Stomach (tissue), 9 donors: ENCODE measurements around the gene S100P. TPM values are rescaled to one million over a fixed set of nuclear protein-coding genes. Genes with fewer than 3 reads are reported as not detected.

Source experiments
- DNase-seq, 2 donors: peaks; one replicate each; pipeline versions ENCODE4 v3.0.0 to v3.0.0-alpha.2; 2013 to 2019
- H3K27ac ChIP-seq, 5 donors: fragments of 200-600 bp in 4 of 5; sonication (generic) in 4 of 5; one replicate each; pipeline ENCODE4 v1.5.1; 2013 to 2019; ENCODE audit warnings: mild to moderate bottlenecking in 1 of 5, moderate library complexity in 1 of 5
- H3K27me3 ChIP-seq, 3 donors: fragments of 200-600 bp; sonication (generic); one replicate each; pipeline ENCODE4 v1.5.1; 2017 to 2019; ENCODE audit warnings: mixed run types in 1 of 3
- H3K36me3 ChIP-seq, 4 donors: fragments of 200-600 bp; sonication (generic); 1 replicate in 3 of 4; 2 replicates in 1 of 4; pipeline ENCODE4 v1.5.1; 2016 to 2019
- H3K4me1 ChIP-seq, 4 donors: fragments of 200-600 bp; sonication (generic); one replicate each; pipeline ENCODE4 v1.5.1; 2016 to 2019
- H3K4me3 ChIP-seq, 4 donors: fragments of 200-600 bp; sonication (generic) in 3 of 4; one replicate each; pipeline ENCODE4 v1.5.1; 2016 to 2019; ENCODE audit warnings: mild to moderate bottlenecking in 1 of 4
- H3K9me3 ChIP-seq, 4 donors: fragments of 200-600 bp; sonication (generic); one replicate each; pipeline ENCODE4 v1.5.1; 2016 to 2019
- CTCF ChIP-seq, 7 experiments: fragments of 450-650 bp in 4 of 7; fragments of 200-600 bp in 3 of 7; sonication (generic) in 3 of 7; IDR thresholded peaks; one replicate each; pipeline ENCODE4 v1.5.1; 2016 to 2019; ENCODE audit warnings: antibody characterized with exemption in 7 of 7, control low read depth in 2 of 7, mild to moderate bottlenecking in 1 of 7
- EP300 ChIP-seq: sonication (generic); formaldehyde crosslinking; IDR thresholded peaks from one replicate; pipeline ENCODE4 v1.6.1; 2017; ENCODE audit warnings: antibody characterized with exemption
- POLR2A ChIP-seq, 4 donors: fragments of 450-650 bp; IDR thresholded peaks; one replicate each; pipeline ENCODE4 v1.6.1; 2016; ENCODE audit warnings: antibody characterized with exemption in 4 of 4, control low read depth in 2 of 4, mild to moderate bottlenecking in 1 of 4, moderate library complexity in 1 of 4
- POLR2AphosphoS5 ChIP-seq, 3 donors: sonication (generic); formaldehyde crosslinking; IDR thresholded peaks; one replicate each; pipeline ENCODE4 v1.6.1; 2016; ENCODE audit warnings: antibody characterized with exemption in 3 of 3
- WGBS, 5 donors: extraction: QIAGEN DNeasy Blood & Tissue Kit in 3 of 5; methylation state at CpG; one replicate each; pipeline versions ENCODE4 v1.1.5 to v1.1.7; 2013 to 2018; 5-methylcytosine and 5-hydroxymethylcytosine counted together
- intact Hi-C: fragments of 100-400 bp; cut with DNase I; formaldehyde crosslinking; loops from one replicate; pipeline ENCODE4 v1.15.1; 2023; ENCODE audit warnings: low total_unique reads
- polyA plus RNA-seq, 3 donors: library from polyadenylated mRNA; stranded (reverse); fragments of 200-250 nt; gene quantifications; one replicate each; pipeline ENCODE4 v1.2.3, GENCODE V29; 2013
- total RNA-seq, 5 donors: library from RNA; depleted of rRNA; stranded (reverse); fragments of >200 nt; gene quantifications; one replicate each; pipeline versions ENCODE4 v1.1.0 to v1.2.3, GENCODE V29; 2014 to 2016
- donor health status: healthy with polysubstance abuse.
- donor health status: Bipolar disorder and iron deficiency.
- donor health status: healthy.

The S100P gene
- total and polyA plus RNA-seq, 8 donors, result 3.1 to 2,173 (median 142) TPM; not detected in 1

GRCh38 chr4:6718932-6719610 is 25.4 kb downstream of the S100P start:
- TF ChIP-seq POLR2AphosphoS5 (IDR thresholded peaks at IDR 0.05), result no peak
- intact Hi-C loops, result no loop called here
- DNase-seq, result no peak

GRCh38 chr4:6719611-6720179 is 26.0 kb downstream of the S100P start:
- WGBS, 5 donors, result 56 to 73% (median 58%) methylated on average over 8 of the region's 8 CpGs
- H3K27me3 ChIP-seq, result no peaks in the 10 kb centered on the region
- TF ChIP-seq POLR2AphosphoS5 (IDR thresholded peaks at IDR 0.05), result no peak
- no peak for TF ChIP-seq EP300
- TF ChIP-seq CTCF (IDR thresholded peaks at IDR 0.05), result no peak
- no peak for TF ChIP-seq POLR2A (IDR thresholded peaks at IDR 0.05)
- H3K36me3 ChIP-seq, result no peaks in the 10 kb centered on the region
- no peaks in the 10 kb centered on the region for H3K9me3 ChIP-seq
- H3K4me3 ChIP-seq, result no peak overlapping the region
- H3K27ac ChIP-seq, result no peak overlapping the region
- H3K4me1 ChIP-seq, result peaks cover 22 to 38% (median 30%) of the 10 kb centered on the region in 4 donors
- no peak for DNase-seq
- intact Hi-C loops, result loop anchor here (5.0 to 10.0 kb wide), 2 partner anchors 65 to 158 kb away; partner anchors contain the start of gene KIAA0232

More at GRCh38 chr4:6718932-6719610, 25.4 kb downstream of the S100P start:
- no peaks in the 10 kb centered on the region for H3K27me3 ChIP-seq
- WGBS, 5 donors, result 68 to 85% (median 78%) methylated on average over 7 of the region's 7 CpGs
- no peak overlapping the region for H3K4me3 ChIP-seq
- H3K27ac ChIP-seq, result no peak overlapping the region
- no peaks in the 10 kb centered on the region for H3K9me3 ChIP-seq
- peaks cover 22 to 38% (median 30%) of the 10 kb centered on the region in 4 donors for H3K4me1 ChIP-seq
- no peaks in the 10 kb centered on the region for H3K36me3 ChIP-seq

GRCh38 chr4:6720202-6720699 is 26.6 kb downstream of the S100P start:
- peaks cover 21 to 37% (median 29%) of the 10 kb centered on the region in 4 donors for H3K4me1 ChIP-seq
- peak; percentile 84 to 92 for DNase-seq
- WGBS, 5 donors, result 3 to 5% (median 4%) methylated on average over 14 of the region's 14 CpGs
- TF ChIP-seq POLR2AphosphoS5 (IDR thresholded peaks at IDR 0.05), result peak in 1 of 3 donors; percentile 54
- TF ChIP-seq EP300, result no peak
- peak in 5 of 7 experiments; percentile 81 to 98 (median 93) for TF ChIP-seq CTCF (IDR thresholded peaks at IDR 0.05)
- no peak for TF ChIP-seq POLR2A (IDR thresholded peaks at IDR 0.05)
- H3K9me3 ChIP-seq, result no peaks in the 10 kb centered on the region
- H3K36me3 ChIP-seq, result no peaks in the 10 kb centered on the region
- no peaks in the 10 kb centered on the region for H3K27me3 ChIP-seq
- intact Hi-C loops, result loop anchor here (5.0 to 10.0 kb wide), 2 partner anchors 65 to 157 kb away; partner anchors contain the start of gene KIAA0232
- peak overlapping the region in 1 of 5 donors; percentile 12 for H3K27ac ChIP-seq
- H3K4me3 ChIP-seq, result no peak overlapping the region

- Histone ChIP-seq H3K4me3 (no peak overlapping the region), H3K27ac (no peak overlapping the region), H3K36me3 (no peaks in the 10 kb centered on the region), H3K4me1 (peaks cover 17 to 32% (median 27%) of the 10 kb centered on the region in 4 donors), H3K9me3 (no peaks in the 10 kb centered on the region), H3K27me3 (no peaks in the 10 kb centered on the region)
- WGBS, 5 donors, result 94 to 99% (median 98%) methylated on average over 10 of the region's 10 CpGs
- intact Hi-C loops, result loop anchor here (5.0 to 10.0 kb wide), 2 partner anchors 64 to 156 kb away; partner anchors contain the start of gene KIAA0232
- DNase-seq, result no peak
- no peak for TF ChIP-seq EP300
- no peak for TF ChIP-seq CTCF (IDR thresholded peaks at IDR 0.05)
- TF ChIP-seq POLR2A (IDR thresholded peaks at IDR 0.05), result no peak
- TF ChIP-seq POLR2AphosphoS5 (IDR thresholded peaks at IDR 0.05), result no peak
Observed at GRCh38 chr4:6721121-6721520, 27.4 kb downstream of the S100P start.
